ENCODE measurements around the gene TACC2. TPM values are rescaled to one million over a fixed set of nuclear protein-coding genes. Genes with fewer than 3 reads are reported as not detected.
"Not testable (repeated sequence)": the region's sequence is repeated elsewhere in the genome, so short reads cannot be mapped to it uniquely, and the experiment has no call there.

TACC2 gene
- total RNA-seq, 4 donors from 2014 or later: 63.1 to 102 (median 74.9) TPM

- Histone ChIP-seq H3K9me3 (no peaks in the 10 kb centered on the region), H3K27ac (peak overlapping the region in 2 of 4 donors; percentile 31 to 54)
- 86 to 100% methylated on average over 2 to 3 of the region's 4 CpGs for WGBS, 2 donors (ENCODE audit: low coverage in 1 of 2)
Observed at GRCh38 chr10:122103592-122103991, 114.6 kb downstream of the TACC2 start.

GRCh38 chr10:122108786-122109185, 119.8 kb downstream of the TACC2 start:
- not testable (repeated sequence) for ATAC-seq, H3K36me3 ChIP-seq, H3K27ac ChIP-seq, H3K4me3 ChIP-seq, H3K9me3 ChIP-seq, H3K27me3 ChIP-seq
- 93 to 98% methylated on average over 9 to 11 of the region's 13 CpGs for WGBS, 2 donors (ENCODE audit: low coverage in 1 of 2)
- H3K4me1 ChIP-seq: peaks cover 3 to 20% (median 8%) of the 10 kb centered on the region in 3 donors

More at GRCh38 chr10:122103592-122103991, 114.6 kb downstream of the TACC2 start:
- H3K4me3 ChIP-seq: no peak overlapping the region
- H3K36me3 ChIP-seq: no peaks in the 10 kb centered on the region
- no peaks in the 10 kb centered on the region for H3K27me3 ChIP-seq
- H3K4me1 ChIP-seq: peaks cover 0 to 22% (median 3%) of the 10 kb centered on the region in 3 donors
- no peak for ATAC-seq
- TF ChIP-seq EP300 (IDR thresholded peaks at IDR 0.05): no peak
- no peak for TF ChIP-seq POLR2AphosphoS5 (IDR thresholded peaks at IDR 0.05)
- TF ChIP-seq POLR2A (IDR thresholded peaks at IDR 0.05): no peak
- TF ChIP-seq, protein P1, sequence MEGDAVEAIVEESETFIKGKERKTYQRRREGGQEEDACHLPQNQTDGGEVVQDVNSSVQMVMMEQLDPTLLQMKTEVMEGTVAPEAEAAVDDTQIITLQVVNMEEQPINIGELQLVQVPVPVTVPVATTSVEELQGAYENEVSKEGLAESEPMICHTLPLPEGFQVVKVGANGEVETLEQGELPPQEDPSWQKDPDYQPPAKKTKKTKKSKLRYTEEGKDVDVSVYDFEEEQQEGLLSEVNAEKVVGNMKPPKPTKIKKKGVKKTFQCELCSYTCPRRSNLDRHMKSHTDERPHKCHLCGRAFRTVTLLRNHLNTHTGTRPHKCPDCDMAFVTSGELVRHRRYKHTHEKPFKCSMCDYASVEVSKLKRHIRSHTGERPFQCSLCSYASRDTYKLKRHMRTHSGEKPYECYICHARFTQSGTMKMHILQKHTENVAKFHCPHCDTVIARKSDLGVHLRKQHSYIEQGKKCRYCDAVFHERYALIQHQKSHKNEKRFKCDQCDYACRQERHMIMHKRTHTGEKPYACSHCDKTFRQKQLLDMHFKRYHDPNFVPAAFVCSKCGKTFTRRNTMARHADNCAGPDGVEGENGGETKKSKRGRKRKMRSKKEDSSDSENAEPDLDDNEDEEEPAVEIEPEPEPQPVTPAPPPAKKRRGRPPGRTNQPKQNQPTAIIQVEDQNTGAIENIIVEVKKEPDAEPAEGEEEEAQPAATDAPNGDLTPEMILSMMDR (IDR thresholded peaks at IDR 0.05): no peak

- Histone ChIP-seq H3K4me3 (peak overlapping the region; percentile 23 to 89), H3K36me3 (no peaks in the 10 kb centered on the region), H3K9me3 (no peaks in the 10 kb centered on the region), H3K27me3 (no peaks in the 10 kb centered on the region), H3K4me1 (peaks cover 12 to 54% (median 28%) of the 10 kb centered on the region in 3 donors), H3K27ac (peak overlapping the region; percentile 89 to 100 (median 98))
- no peak for TF ChIP-seq POLR2AphosphoS5 (IDR thresholded peaks at IDR 0.05)
- no peak for TF ChIP-seq EP300 (IDR thresholded peaks at IDR 0.05)
- no peak for TF ChIP-seq POLR2A (IDR thresholded peaks at IDR 0.05)
- TF ChIP-seq, protein P1 (IDR thresholded peaks at IDR 0.05): no peak
- WGBS, 2 donors (ENCODE audit: low coverage in 1 of 2): 9 to 11% methylated on average over 8 to 12 of the region's 12 CpGs
- ATAC-seq: peak; percentile 4
Observed at GRCh38 chr10:122112021-122112616, 123.2 kb downstream of the TACC2 start.

- H3K4me3 ChIP-seq: peak overlapping the region; percentile 78 to 89
- WGBS, 2 donors (ENCODE audit: low coverage in 1 of 2): 0% methylated on average over 2 to 7 of the region's 63 CpGs
- H3K36me3 ChIP-seq: no peaks in the 10 kb centered on the region
- peak; percentile 93 for ATAC-seq
- no peaks in the 10 kb centered on the region for H3K27me3 ChIP-seq
- no peaks in the 10 kb centered on the region for H3K9me3 ChIP-seq
- peak overlapping the region; percentile 97 to 100 (median 99) for H3K27ac ChIP-seq
- TF ChIP-seq EP300 (IDR thresholded peaks at IDR 0.05): no peak
- TF ChIP-seq, protein P1 (IDR thresholded peaks at IDR 0.05): peak in 3 of 4 experiments; percentile 73 to 84 (median 78)
- TF ChIP-seq POLR2AphosphoS5 (IDR thresholded peaks at IDR 0.05): peak; percentile 87
- peak; percentile 81 to 93 for TF ChIP-seq POLR2A (IDR thresholded peaks at IDR 0.05)
- H3K4me1 ChIP-seq: peaks cover 12 to 60% (median 28%) of the 10 kb centered on the region in 3 donors
Observed at GRCh38 chr10:122112625-122113160, 123.7 kb downstream of the TACC2 start.

DNA sequence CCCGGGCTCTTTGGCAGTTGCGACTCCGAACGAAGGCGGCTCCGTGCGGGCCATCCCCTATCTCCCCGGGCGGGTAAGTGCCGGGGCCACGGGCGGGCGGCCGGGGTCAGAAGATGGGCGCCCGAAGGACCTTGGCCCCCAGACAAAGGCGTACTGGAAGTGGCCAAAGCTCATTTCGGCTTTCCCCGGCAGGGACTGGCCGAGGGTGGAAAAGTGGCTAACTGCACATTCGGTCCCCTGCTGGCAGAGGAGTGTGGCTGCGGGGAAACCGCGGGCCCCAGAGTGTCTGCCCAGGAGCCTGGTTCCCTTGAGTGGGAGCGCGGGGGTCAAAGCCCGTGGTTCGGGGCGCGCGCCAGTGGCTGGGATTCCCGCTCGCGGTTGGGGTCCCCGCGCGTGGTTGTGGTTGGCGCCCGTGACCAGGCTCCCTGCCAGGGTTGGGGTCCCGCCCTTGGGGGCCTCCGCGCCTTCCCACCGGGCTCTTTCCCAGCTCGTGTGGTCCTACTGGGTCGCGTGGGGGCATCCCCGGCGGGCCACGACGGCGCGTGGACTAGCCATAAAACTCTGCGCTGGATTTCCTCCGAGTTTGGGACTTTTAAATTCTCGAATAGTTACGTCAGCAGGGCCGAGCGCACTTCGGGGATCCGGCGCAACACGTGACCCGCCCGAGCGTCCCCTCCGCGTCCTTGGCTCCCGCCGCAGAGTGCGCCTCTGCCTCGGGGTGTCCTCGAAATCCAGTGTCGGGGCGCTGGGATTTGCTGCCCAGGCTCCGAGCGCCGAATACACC, 124.4 kb downstream of the TACC2 start:
- ATAC-seq: peak; percentile 66
- TF ChIP-seq EP300 (IDR thresholded peaks at IDR 0.05) (no peak), POLR2A (IDR thresholded peaks at IDR 0.05) (peak; percentile 91 to 95), POLR2AphosphoS5 (IDR thresholded peaks at IDR 0.05) (peak; percentile 98)
- TF ChIP-seq, protein P1 (IDR thresholded peaks at IDR 0.05): peak in 3 of 4 experiments; percentile 30 to 82 (median 75)
- Histone ChIP-seq H3K9me3 (no peaks in the 10 kb centered on the region), H3K4me1 (peaks cover 12 to 66% (median 31%) of the 10 kb centered on the region in 3 donors), H3K27me3 (no peaks in the 10 kb centered on the region), H3K4me3 (peak overlapping the region; percentile 78 to 89), H3K27ac (peak overlapping the region; percentile 97 to 100 (median 99)), H3K36me3 (no peaks in the 10 kb centered on the region)
- 0% methylated on average over 5 of the region's 77 CpGs; no CpG with 5 or more reads in 1 of the 2 donors for WGBS, 2 donors (ENCODE audit: low coverage in 1 of 2)

Data from gastroesophageal sphincter (tissue), 4 donors.